Pancreas (tissue), 10 donors: Measurements from ENCODE around the gene GLUD1. TPM values are rescaled to one million over a fixed set of nuclear protein-coding genes. Genes with fewer than 3 reads are reported as not detected.

ENCODE experiments used
- ATAC-seq, 4 donors: fragments of 200-7000 bp; cut with Tn5 transposase; one replicate each; pipeline versions ENCODE4 v1.8.0 to v1.9.1; 2020; ENCODE audit warnings: mild to moderate bottlenecking in 4 of 4, moderate library complexity in 4 of 4
- DNase-seq, 6 donors: peaks; one replicate each; pipeline ENCODE4 v3.0.0-alpha.2; 2020
- FAIRE-seq: peaks from 2 replicates; lab custom pipeline; 2012; peaks lifted over from hg19 to GRCh38; lab: Jason Lieb, UNC
- H3K27ac ChIP-seq, 4 donors: fragments of 200-600 bp; sonication (generic); 1 replicate in 3 of 4; 2 replicates in 1 of 4; pipeline versions ENCODE4 v1.5.0 to v1.8.0; 2020
- H3K27me3 ChIP-seq, 4 donors: fragments of 200-600 bp; one replicate each; pipeline ENCODE4 v1.8.0; 2021
- H3K36me3 ChIP-seq, 3 donors: fragments of 200-600 bp; sonication (generic) in 1 of 3; one replicate each; pipeline versions ENCODE4 v1.5.0 to v1.8.0; 2020 to 2021
- H3K4me1 ChIP-seq, 3 donors: fragments of 200-600 bp; one replicate each; pipeline ENCODE4 v1.8.0; 2021
- H3K4me3 ChIP-seq, 4 donors: fragments of 200-600 bp; sonication (generic) in 2 of 4; one replicate each; pipeline versions ENCODE4 v1.5.0 to v1.8.0; 2020 to 2021
- H3K9me3 ChIP-seq, 4 donors: fragments of 200-600 bp; one replicate each; pipeline ENCODE4 v1.8.0; 2021
- CTCF ChIP-seq, 4 donors: fragments of 200-600 bp; sonication (generic) in 3 of 4; IDR thresholded peaks; one replicate each; pipeline versions ENCODE4 v1.5.0 to v1.8.0; 2021; ENCODE audit warnings: antibody characterized with exemption in 4 of 4
- WGBS, 2 donors: extraction: QIAGEN DNeasy Blood & Tissue Kit; methylation state at CpG; one replicate each; pipeline ENCODE4 v1.1.7; 2013; 5-methylcytosine and 5-hydroxymethylcytosine counted together
- intact Hi-C, 3 donors: fragments of 100-400 bp; cut with DNase I; formaldehyde crosslinking; loops; one replicate each; pipeline versions ENCODE4 v1.11.1 to v1.14.2; 2022
- polyA plus RNA-seq, 2 donors: library from polyadenylated mRNA; stranded (reverse); fragments of 200-250 nt; gene quantifications; one replicate each; pipeline ENCODE4 v1.2.3, GENCODE V29; 2013
- total RNA-seq, 6 donors: library from RNA; stranded (reverse); fragmentation: NEBNext Ultra II Directional in 4 of 6; extraction: Animal tissue kit (Norgen Biotek cat#: 25700) in 4 of 6; gene quantifications; one replicate each; pipeline versions ENCODE4 v1.2.1 to v1.2.4, GENCODE V29; 2021 to 2023
- donor health status: healthy with polysubstance abuse.
- donor health status: DM: no; HTN: no; CAD: no; lungs with moderate emphysema.
- donor health status: DM: no; HTN: no; CAD: no.
- donor health status: control.
- donor health status: control.
- donor health status: Bipolar disorder and iron deficiency.
- donor health status: DM: yes; HTN: yes; CAD: no.
- donor health status: DM: no; HTN: no; CAD: no.
- donor health status: DM: no; HTN: no; CAD: no.
- donor health status: DM: yes; HTN: yes; CAD: no.

GLUD1 gene
- total and polyA plus RNA-seq, 8 donors: 24.1 to 62.0 (median 43.8) TPM

GRCh38 chr10:87066178-87066577 lies 28.5 kb downstream of the GLUD1 start:
- H3K36me3 ChIP-seq: peaks cover 5 to 28% (median 19%) of the 10 kb centered on the region in 3 donors
- FAIRE-seq (no peak), DNase-seq (no peak), ATAC-seq (no peak)
- intact Hi-C loops: no loop called here
- no peak overlapping the region for H3K27ac ChIP-seq
- 95 to 100% methylated on average over 2 of the region's 2 CpGs for WGBS, 2 donors
- no peak overlapping the region for H3K4me3 ChIP-seq
- H3K4me1 ChIP-seq: no peaks in the 10 kb centered on the region
- H3K9me3 ChIP-seq: no peaks in the 10 kb centered on the region
- TF ChIP-seq CTCF (IDR thresholded peaks at IDR 0.05): no peak
- no peaks in the 10 kb centered on the region for H3K27me3 ChIP-seq

GRCh38 chr10:87064651-87065050 lies 30.0 kb downstream of the GLUD1 start:
- WGBS, 2 donors: 52 to 53% methylated on average over 5 of the region's 5 CpGs
- H3K9me3 ChIP-seq: no peaks in the 10 kb centered on the region
- TF ChIP-seq CTCF (IDR thresholded peaks at IDR 0.05): no peak
- H3K27ac ChIP-seq: peak overlapping the region in 2 of 4 donors; percentile 18 to 35
- peak in 2 of 4 donors; percentile 47 to 76 for ATAC-seq
- no peak for DNase-seq
- FAIRE-seq: no peak
- H3K4me3 ChIP-seq: no peak overlapping the region
- no peaks in the 10 kb centered on the region for H3K4me1 ChIP-seq
- intact Hi-C loops: no loop called here
- no peaks in the 10 kb centered on the region for H3K27me3 ChIP-seq
- peaks cover 5 to 31% (median 31%) of the 10 kb centered on the region in 3 donors for H3K36me3 ChIP-seq

- TF ChIP-seq CTCF (IDR thresholded peaks at IDR 0.05): no peak
- WGBS, 2 donors: 75 to 80% methylated on average over 6 of the region's 6 CpGs
- Histone ChIP-seq H3K36me3 (peaks cover 7 to 43% (median 41%) of the 10 kb centered on the region in 3 donors), H3K9me3 (no peaks in the 10 kb centered on the region), H3K4me3 (no peak overlapping the region), H3K4me1 (no peaks in the 10 kb centered on the region), H3K27ac (no peak overlapping the region), H3K27me3 (no peaks in the 10 kb centered on the region)
- intact Hi-C loops: no loop called here
- no peak for DNase-seq
- no peak for FAIRE-seq
- no peak for ATAC-seq
These were observed 34.2 kb downstream of the GLUD1 start for GRCh38 chr10:87060280-87060928.

- H3K36me3 ChIP-seq: peaks cover 7 to 52% (median 45%) of the 10 kb centered on the region in 3 donors
- WGBS, 2 donors: 95 to 98% methylated on average over 1 of the region's 1 CpG
These were observed 35.2 kb downstream of the GLUD1 start for GRCh38 chr10:87059401-87059800.

More at GRCh38 chr10:87059401-87059800, 35.2 kb downstream of the GLUD1 start:
- TF ChIP-seq CTCF (IDR thresholded peaks at IDR 0.05): no peak
- no peaks in the 10 kb centered on the region for H3K4me1 ChIP-seq
- H3K27me3 ChIP-seq: no peaks in the 10 kb centered on the region
- intact Hi-C loops: no loop called here
- no peak overlapping the region for H3K27ac ChIP-seq
- H3K9me3 ChIP-seq: no peaks in the 10 kb centered on the region
- no peak overlapping the region for H3K4me3 ChIP-seq
- no peak for DNase-seq
- no peak for FAIRE-seq
- no peak for ATAC-seq
